A673 (cell line): ENCODE data around the gene CFAP46.
"Not testable (repeated sequence)": the region's sequence is repeated elsewhere in the genome, so short reads cannot be mapped to it uniquely, and the experiment has no call there.

ENCODE experiments used
- EZH2 ChIP-seq: fragments of 200-600 bp; sonication (generic); IDR thresholded peaks from 2 replicates; pipeline ENCODE4 v1.6.1; 2017; ENCODE audit warnings: borderline replicate concordance, low read depth, mild to moderate bottlenecking, mixed read lengths, antibody characterized with exemption, low read length; ENCODE audit not compliant: poor library complexity, severe bottlenecking
- TF ChIP-seq, protein P1 (sequence below): fragments of 300-800, 200-600 bp; sonication (generic); conservative IDR thresholded peaks from 2 replicates; pipeline ENCODE4 v1.5.1; 2017; ENCODE audit warnings: low read depth, mild to moderate bottlenecking, antibody characterized with exemption, low read length, moderate library complexity, mixed read lengths

DNA sequence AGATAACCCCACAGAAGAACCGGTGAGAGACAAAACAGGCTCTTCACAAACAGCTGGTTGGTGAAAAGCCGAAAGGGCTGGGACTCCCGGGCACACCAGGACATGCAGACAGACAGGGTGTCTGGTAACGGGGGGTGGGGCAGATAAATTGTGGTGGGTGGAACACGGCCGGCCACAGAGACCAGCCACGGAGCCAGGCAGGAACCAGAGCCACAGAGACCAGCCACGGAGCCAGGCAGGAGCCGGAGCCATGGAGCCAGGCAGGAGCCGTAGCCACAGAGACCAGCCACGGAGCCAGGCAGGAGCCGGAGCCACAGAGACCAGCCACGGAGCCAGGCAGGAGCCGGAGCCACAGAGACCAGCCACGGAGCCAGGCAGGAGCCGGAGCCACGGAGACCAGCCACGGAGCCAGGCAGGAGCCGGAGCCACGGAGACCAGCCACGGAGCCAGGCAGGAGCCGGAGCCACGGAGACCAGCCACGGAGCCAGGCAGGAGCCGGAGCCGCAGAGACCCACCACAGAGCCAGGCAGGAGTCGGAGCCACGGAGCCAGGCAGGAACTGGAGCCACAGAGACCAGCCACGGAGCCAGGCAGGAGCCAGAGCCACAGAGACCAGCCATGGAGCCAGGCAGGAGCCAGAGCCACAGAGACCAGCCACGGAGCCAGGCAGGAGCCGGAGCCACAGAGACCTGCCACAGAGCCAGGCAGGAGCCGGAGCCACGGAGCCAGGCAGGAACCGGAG is 116.4 kb downstream of the CFAP46 start:
- TF ChIP-seq, protein P1, sequence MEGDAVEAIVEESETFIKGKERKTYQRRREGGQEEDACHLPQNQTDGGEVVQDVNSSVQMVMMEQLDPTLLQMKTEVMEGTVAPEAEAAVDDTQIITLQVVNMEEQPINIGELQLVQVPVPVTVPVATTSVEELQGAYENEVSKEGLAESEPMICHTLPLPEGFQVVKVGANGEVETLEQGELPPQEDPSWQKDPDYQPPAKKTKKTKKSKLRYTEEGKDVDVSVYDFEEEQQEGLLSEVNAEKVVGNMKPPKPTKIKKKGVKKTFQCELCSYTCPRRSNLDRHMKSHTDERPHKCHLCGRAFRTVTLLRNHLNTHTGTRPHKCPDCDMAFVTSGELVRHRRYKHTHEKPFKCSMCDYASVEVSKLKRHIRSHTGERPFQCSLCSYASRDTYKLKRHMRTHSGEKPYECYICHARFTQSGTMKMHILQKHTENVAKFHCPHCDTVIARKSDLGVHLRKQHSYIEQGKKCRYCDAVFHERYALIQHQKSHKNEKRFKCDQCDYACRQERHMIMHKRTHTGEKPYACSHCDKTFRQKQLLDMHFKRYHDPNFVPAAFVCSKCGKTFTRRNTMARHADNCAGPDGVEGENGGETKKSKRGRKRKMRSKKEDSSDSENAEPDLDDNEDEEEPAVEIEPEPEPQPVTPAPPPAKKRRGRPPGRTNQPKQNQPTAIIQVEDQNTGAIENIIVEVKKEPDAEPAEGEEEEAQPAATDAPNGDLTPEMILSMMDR = not testable (repeated sequence)
- not testable (repeated sequence) for TF ChIP-seq EZH2
